Head of caudate nucleus (tissue), 42 donors: ENCODE measurements around the gene ANKRD44.

Experiments used
- DNase-seq, 42 donors: peaks; one replicate each; pipeline versions ENCODE4 v3.0.0 to v3.0.0-alpha.2; 2020 to 2021; ENCODE audit warnings: mixed read lengths in 7 of 42
- intact Hi-C: fragments of 100-400 bp; cut with DNase I; formaldehyde crosslinking; loops from one replicate; pipeline ENCODE4 v1.15.0; 2022

ANKRD44 gene

GRCh38 chr2:197140045-197140444, 170.5 kb downstream of the ANKRD44 start:
- intact Hi-C loops, result no loop called here
- no peak for DNase-seq

GRCh38 chr2:197138506-197138905, 172.1 kb downstream of the ANKRD44 start:
- DNase-seq, result no peak
- intact Hi-C loops, result no loop called here

GRCh38 chr2:197137826-197138477, 172.6 kb downstream of the ANKRD44 start:
- intact Hi-C loops, result no loop called here
- no peak for DNase-seq

- intact Hi-C loops, result no loop called here
- no peak for DNase-seq
These were observed 173.3 kb downstream of the ANKRD44 start for GRCh38 chr2:197137231-197137630.

- intact Hi-C loops, result no loop called here
These were observed 174.1 kb downstream of the ANKRD44 start for GRCh38 chr2:197136452-197136851.

GRCh38 chr2:197135806-197136205, 174.8 kb downstream of the ANKRD44 start:
- DNase-seq, result no peak
- intact Hi-C loops, result no loop called here

More at GRCh38 chr2:197136452-197136851, 174.1 kb downstream of the ANKRD44 start:
- no peak for DNase-seq

GRCh38 chr2:197134206-197134605, 176.4 kb downstream of the ANKRD44 start:
- no peak for DNase-seq
- intact Hi-C loops, result no loop called here

- intact Hi-C loops, result no loop called here
- DNase-seq, result no peak
These were observed 179.1 kb downstream of the ANKRD44 start for GRCh38 chr2:197131558-197131855.

GRCh38 chr2:197130318-197130717, 180.3 kb downstream of the ANKRD44 start:
- DNase-seq, result no peak
- intact Hi-C loops, result no loop called here

- intact Hi-C loops, result no loop called here
- DNase-seq, result no peak
These were observed 181.7 kb downstream of the ANKRD44 start for GRCh38 chr2:197128897-197129296.

GRCh38 chr2:197128126-197128525, 182.5 kb downstream of the ANKRD44 start:
- intact Hi-C loops, result no loop called here
- DNase-seq, result no peak

- intact Hi-C loops, result no loop called here
- DNase-seq, result no peak
These were observed 183.8 kb downstream of the ANKRD44 start for GRCh38 chr2:197126630-197127352.

GRCh38 chr2:197124639-197125390, 185.8 kb downstream of the ANKRD44 start:
- DNase-seq, result peak in 3 of 42 donors; percentile 7 to 57 (median 10)
- intact Hi-C loops, result no loop called here

- no peak for DNase-seq
- intact Hi-C loops, result no loop called here
These were observed 187.8 kb downstream of the ANKRD44 start for GRCh38 chr2:197122821-197123220.

GRCh38 chr2:197121756-197122385, 188.7 kb downstream of the ANKRD44 start:
- intact Hi-C loops, result no loop called here
- DNase-seq, result peak in 1 of 42 donors; percentile 29

GRCh38 chr2:197121255-197121654, 189.3 kb downstream of the ANKRD44 start:
- intact Hi-C loops, result no loop called here
- peak in 1 of 42 donors; percentile 2 for DNase-seq

GRCh38 chr2:197116306-197116879, 194.2 kb downstream of the ANKRD44 start:
- DNase-seq, result peak in 1 of 42 donors; percentile 28
- intact Hi-C loops, result loop anchor here (10.0 kb wide), 1 partner anchor 258 kb away; no protein-coding TSS in a partner anchor

- no peak for DNase-seq
- intact Hi-C loops, result loop anchor here (10.0 kb wide), 1 partner anchor 259 kb away; no protein-coding TSS in a partner anchor
These were observed 195.3 kb downstream of the ANKRD44 start for GRCh38 chr2:197115325-197115724.

GRCh38 chr2:197113275-197113711, 197.3 kb downstream of the ANKRD44 start:
- peak in 2 of 42 donors; percentile 34 to 36 for DNase-seq
- intact Hi-C loops, result loop anchor here (5.0 to 10.0 kb wide), 2 partner anchors 199 to 262 kb away; partner anchors contain the start of gene ANKRD44
